Measurements from ENCODE around the gene FBXL16.

- TF ChIP-seq POLR2A (IDR thresholded peaks at IDR 0.05) = no peak
- no peak for TF ChIP-seq CTCF (IDR thresholded peaks at IDR 0.05)
Measured at GRCh38 chr16:693766-694165, 11.8 kb downstream of the FBXL16 start.
